MV-4-11 (cell line): ENCODE results near the gene MAD2L1BP.

Experiments used
- DNase-seq: peaks from one replicate; lab custom pipeline; 2025; lab: John Stamatoyannopoulos, UW

The MAD2L1BP gene

GRCh38 chr6:43667245-43668150 lies 31.9 kb downstream of the MAD2L1BP start:
- DNase-seq, result peak; percentile 59

GRCh38 chr6:43668151-43669028 lies 32.8 kb downstream of the MAD2L1BP start:
- peak; percentile 64 for DNase-seq

GRCh38 chr6:43669050-43669921 lies 33.6 kb downstream of the MAD2L1BP start:
- DNase-seq, result no peak

DNA sequence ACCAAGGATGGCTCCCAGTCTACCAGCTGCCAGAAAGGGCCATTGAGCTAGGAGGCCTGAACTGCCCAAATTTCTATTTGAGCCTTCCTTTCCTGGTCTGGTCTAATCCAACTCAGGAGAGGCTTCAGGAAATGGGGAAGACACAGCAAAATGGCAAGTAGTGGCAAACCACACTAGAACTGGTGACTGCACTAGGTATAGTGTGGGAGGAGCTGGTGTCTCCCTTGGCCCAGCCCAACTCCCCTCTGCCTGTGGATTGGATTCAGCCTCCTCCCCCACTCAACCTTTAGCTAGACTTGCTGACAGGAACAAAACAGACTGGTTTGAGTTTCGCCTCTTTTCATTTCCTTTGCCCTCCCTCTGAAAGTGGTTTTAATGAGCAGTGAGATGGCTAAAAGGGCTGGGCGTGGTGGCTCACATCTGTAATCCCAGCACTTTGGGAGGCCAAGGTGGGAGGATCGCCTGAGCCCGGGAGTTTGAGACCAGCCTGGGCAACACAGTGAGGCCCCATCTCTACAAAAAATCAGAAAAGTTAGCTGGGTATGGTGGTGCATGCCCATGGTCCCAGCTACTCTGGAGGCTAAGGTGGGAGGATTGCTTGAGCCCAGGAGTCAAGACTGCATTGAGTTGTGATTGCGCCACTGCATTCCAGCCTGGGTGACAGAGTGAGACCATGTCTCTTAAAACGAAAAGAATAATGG lies 34.4 kb downstream of the MAD2L1BP start:
- peak; percentile 63 for DNase-seq

DNA sequence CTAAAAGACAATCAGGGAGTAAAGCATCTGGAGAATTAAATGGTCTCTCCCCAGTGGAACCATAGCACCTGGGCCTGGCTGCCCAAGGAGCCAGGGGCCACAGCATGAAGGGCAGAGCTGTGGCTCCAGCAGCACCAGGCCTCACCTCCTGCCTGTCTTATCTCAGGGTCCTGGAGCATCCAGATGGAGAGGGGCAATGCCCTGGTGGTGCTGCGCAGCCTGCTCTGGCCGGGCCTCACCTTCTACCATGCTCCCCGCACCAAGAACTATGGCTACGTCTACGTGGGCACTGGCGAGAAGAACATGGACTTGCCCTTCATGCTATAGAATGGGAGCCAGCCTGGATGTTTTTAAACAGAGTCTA lies 35.0 kb downstream of the MAD2L1BP start:
- no peak for DNase-seq

DNA sequence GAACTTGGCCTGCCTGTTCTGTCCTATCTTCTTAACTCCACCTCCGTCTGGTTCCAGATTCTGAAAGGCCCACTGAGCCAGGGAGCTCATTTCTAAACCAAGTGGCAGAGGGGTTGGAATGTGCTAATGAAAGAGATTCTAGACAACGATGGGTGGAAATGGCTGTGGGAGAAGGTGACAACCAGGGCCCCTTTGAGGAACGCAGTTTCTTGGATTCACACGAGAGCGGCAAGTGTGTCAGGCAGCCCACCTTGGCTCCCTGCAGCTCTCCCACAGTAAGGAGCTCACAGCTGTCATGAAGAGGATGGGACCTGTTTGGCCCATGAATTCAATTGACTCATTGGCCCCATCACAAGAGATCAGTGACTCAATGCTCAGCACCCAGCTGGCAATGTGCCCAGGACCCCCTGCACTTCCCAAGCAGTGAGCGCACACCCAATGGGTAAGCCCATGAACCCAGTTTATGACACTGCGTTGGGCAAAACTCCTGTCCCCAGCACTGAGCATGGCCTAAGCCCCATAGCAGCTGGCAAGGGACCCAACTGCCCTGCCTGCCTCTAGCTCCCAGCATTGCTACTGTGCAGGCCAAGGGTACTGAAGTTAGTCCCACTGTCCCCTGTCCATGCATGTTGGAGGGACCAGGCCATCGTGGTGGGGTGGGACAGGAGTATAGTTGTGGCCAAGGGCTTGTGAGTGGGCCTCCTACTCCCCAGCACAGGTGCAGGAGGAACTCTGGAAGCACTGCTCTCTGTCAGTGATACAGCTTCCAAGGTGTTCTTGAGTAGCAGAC lies 35.6 kb downstream of the MAD2L1BP start:
- DNase-seq, result no peak

- DNase-seq, result no peak
These were observed 36.4 kb downstream of the MAD2L1BP start for GRCh38 chr6:43671801-43672690.

DNA sequence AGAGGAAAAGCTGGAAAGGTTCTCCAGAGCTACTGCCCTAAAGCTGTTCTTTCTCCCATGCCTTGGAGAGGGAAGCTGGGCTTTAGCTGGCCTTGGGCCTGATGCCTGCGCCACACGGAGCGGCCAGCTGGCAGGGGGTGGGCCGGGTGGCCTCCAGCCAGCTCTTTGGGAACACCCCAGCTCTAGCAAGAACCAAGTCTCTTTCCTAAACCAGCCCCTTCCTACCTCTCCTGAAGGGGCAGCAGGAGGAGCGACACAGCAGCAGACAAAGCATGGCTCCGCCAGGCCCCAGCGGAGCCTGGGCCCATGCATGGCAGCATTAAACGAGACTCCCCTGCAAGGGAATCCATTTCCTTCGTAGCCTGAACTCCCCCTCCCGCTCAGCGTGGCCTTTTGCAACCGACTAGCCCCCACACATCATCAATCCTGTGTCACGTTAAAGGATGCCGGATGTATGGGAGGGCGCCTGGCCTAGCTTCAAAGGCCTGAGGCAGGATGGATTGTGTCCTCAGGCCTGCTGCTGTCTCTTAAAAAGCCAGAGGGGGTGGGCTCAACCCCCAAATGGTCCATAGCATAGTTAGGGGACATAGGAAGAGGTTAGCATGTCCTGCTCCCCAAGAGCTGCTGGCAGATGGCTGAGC lies 37.9 kb downstream of the MAD2L1BP start:
- DNase-seq, result no peak

DNA sequence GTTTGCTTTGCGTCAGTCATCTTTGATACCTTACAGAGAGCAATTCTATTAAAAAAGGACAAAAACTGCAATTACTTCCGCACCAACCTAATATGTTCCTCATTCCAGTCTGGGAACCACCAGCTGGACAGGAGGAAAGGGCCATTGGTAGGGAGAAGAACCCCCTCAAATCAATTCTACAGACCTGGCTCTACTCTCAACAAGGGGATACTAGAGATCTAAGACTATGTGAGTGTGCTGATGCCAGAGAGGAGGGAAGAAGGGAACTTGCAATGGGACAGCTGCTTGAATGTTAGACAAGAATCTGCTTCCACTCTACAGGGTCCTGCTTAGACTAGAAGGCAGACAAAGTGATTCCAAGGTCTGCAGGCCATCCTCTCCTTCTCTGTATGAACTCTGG lies 38.7 kb downstream of the MAD2L1BP start:
- no peak for DNase-seq

DNA sequence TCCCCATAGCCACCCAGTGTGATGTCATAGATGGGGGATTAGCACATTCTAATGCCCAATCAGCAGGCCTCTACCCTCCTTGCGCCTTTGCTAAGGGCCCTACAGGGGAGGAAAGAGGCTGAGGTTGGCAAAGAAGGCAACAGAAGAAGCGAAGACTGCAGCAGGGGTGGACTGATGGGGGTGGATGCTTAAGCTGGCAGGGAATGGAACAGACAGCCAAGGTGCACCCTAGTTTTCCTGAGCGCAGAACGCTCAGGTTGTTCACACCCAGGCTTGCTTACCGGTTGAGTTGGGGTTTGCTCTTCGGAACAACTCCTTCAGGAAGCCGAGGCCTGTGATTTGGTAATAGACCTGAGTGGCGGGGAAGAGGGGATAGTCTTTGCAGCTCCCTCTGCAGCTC lies 39.3 kb downstream of the MAD2L1BP start:
- no peak for DNase-seq

DNA sequence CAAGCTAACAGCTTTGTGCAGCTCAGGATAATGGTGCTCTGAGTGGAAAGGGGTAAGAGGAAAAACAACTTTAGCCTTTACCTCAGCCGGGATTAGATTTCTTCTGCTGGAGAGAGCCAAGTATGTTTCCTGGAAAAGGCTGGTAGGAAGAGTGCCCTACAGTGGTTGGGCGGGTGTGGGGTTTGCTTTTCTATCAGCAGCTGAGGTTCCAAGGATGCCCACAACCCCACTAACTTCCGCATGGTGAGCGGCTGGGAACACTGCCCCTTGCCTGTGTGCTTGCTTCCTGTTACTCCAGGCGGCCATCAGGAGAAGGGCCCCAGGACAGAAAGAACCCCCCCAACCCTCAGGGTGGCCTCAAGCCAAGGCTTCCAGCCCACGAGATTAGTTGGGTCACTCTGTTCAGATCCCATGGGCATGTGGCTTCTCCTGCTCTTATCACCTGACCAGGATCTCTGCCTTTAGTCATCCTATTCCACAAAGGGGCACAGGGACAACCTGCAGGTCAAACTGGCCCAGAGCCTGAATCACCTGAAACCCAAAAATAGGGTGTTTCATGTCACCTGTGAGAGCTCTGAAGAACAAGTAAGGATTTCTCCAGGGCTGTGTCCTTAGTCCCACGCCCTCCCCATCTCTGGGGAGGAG lies 41.4 kb downstream of the MAD2L1BP start:
- DNase-seq, result no peak

DNA sequence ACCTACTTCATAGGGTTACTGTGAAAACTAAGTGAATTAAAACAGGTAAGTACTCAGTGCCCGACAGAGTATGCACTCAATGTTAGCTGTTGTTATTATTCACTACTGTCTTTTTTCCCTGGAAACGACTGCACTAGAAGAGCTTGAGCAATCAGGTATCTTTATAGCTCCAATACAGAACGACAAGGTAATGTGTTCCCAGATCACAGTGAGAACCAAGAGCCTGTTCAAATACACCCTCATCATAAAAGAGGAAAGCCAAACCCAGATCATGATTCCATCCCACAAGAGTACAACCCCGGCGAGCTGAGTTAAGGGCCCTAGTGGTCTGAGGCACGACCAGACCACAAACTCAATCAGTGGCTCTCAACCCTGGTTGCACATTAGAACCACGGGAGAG lies 42.1 kb downstream of the MAD2L1BP start:
- DNase-seq, result no peak

DNA sequence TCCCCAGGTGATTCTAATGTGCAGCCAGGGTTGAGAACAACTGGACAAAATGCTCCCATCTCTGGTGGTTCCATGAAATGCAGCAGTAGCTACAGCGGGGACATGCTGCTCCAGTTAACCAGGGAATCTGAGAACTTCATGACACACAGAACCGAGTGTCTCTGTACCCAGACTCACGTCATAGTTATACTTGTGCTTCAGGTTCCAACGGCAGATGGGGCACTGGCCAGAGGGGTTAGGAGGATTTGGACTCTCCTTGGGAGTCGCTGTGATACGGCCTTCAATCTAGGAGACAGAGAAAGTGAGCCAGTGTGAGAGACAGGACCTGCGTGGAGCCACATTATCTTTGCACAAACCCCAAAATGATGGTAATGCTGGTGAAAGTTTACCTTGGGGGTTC lies 42.7 kb downstream of the MAD2L1BP start:
- DNase-seq, result no peak

GRCh38 chr6:43679057-43679456 lies 43.4 kb downstream of the MAD2L1BP start:
- no peak for DNase-seq

- no peak for DNase-seq
These were observed 44.9 kb downstream of the MAD2L1BP start for GRCh38 chr6:43680308-43681200.

- DNase-seq, result no peak
These were observed 45.7 kb downstream of the MAD2L1BP start for GRCh38 chr6:43681303-43681702.

DNA sequence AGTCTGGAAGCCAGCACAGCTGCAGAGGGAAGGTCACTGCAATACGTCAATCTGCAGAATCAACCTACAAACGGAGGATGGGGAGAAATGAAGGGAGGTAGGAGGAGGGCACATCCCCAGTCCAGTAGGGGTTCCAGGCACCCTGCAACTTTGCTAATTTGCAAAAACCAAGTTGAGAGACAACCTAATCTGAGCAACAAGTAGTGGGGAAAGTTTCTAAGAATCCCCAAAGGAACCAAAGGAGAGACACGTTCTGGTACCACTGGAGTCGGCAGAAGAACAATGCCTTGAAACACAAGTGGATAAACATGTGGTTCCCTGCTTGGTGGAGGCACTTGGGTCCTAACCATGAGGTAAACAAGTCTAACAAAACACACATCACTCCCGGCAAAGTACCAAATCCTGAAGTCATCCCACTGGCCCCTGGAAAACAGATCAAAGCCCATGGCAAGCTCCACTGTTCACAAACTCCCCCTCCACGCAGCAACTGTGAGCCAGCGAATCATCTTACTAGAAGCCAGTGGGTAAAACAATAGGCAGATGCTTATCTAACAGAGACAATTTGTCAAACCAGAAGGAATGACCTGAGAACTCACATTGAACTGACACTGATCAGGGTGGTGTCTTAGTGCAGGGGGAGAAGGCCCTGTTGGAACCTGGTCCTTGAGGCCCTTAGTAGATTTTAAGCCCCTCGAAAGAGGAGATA lies 47.2 kb downstream of the MAD2L1BP start:
- DNase-seq, result no peak
